Eye (tissue), 1 donor: Measurements from ENCODE around the gene NPS.

Experiments used
- DNase-seq: peaks from one replicate; pipeline ENCODE4 v3.0.0-alpha.2; 2015

Gene NPS

GRCh38 chr10:127563718-127564553 lies 14.8 kb downstream of the NPS start:
- no peak for DNase-seq

GRCh38 chr10:127564644-127565043 lies 15.5 kb downstream of the NPS start:
- DNase-seq: no peak

- DNase-seq: no peak
These were observed 16.5 kb downstream of the NPS start for GRCh38 chr10:127565583-127565982.

- DNase-seq: no peak
These were observed 20.1 kb downstream of the NPS start for GRCh38 chr10:127569210-127569609.

GRCh38 chr10:127570036-127570435 lies 20.9 kb downstream of the NPS start:
- no peak for DNase-seq

GRCh38 chr10:127571386-127571785 lies 22.3 kb downstream of the NPS start:
- no peak for DNase-seq

- DNase-seq: no peak
These were observed 26.9 kb downstream of the NPS start for GRCh38 chr10:127576051-127576450.

GRCh38 chr10:127576740-127577161 lies 27.6 kb downstream of the NPS start:
- peak; percentile 45 for DNase-seq

- DNase-seq: peak; percentile 34
These were observed 28.5 kb downstream of the NPS start for GRCh38 chr10:127577376-127578258.

- DNase-seq: no peak
These were observed 29.3 kb downstream of the NPS start for GRCh38 chr10:127578259-127578960.

- DNase-seq: no peak
These were observed 29.8 kb downstream of the NPS start for GRCh38 chr10:127578961-127579305.

- DNase-seq: no peak
These were observed 30.5 kb downstream of the NPS start for GRCh38 chr10:127579640-127580039.

GRCh38 chr10:127580822-127581221 lies 31.7 kb downstream of the NPS start:
- no peak for DNase-seq

GRCh38 chr10:127585519-127586023 lies 36.5 kb downstream of the NPS start:
- DNase-seq: no peak

- no peak for DNase-seq
These were observed 38.7 kb downstream of the NPS start for GRCh38 chr10:127587668-127588365.

GRCh38 chr10:127592586-127592985 lies 43.5 kb downstream of the NPS start:
- no peak for DNase-seq

- peak; percentile 60 for DNase-seq
These were observed 51.4 kb downstream of the NPS start for GRCh38 chr10:127600479-127600878.
